GM19328 (cell line): ENCODE results near the gene PDGFRB.

ENCODE experiments used
- ATAC-seq: cut with Tn5 transposase; IDR thresholded peaks from one replicate; pipeline ENCODE4 v1.9.1; 2021; ENCODE audit warnings: mild to moderate bottlenecking, moderate library complexity; ENCODE audit not compliant: unreplicated experiment

PDGFRB gene

GRCh38 chr5:150147670-150148069 is 8.0 kb downstream of the PDGFRB start:
- no peak for ATAC-seq

- ATAC-seq, result no peak
Measured at GRCh38 chr5:150146862-150147601, 8.6 kb downstream of the PDGFRB start.

- no peak for ATAC-seq
Measured at GRCh38 chr5:150146235-150146634, 9.4 kb downstream of the PDGFRB start.

GRCh38 chr5:150144879-150145278 is 10.8 kb downstream of the PDGFRB start:
- ATAC-seq, result no peak

- ATAC-seq, result no peak
Measured at GRCh38 chr5:150144246-150144801, 11.3 kb downstream of the PDGFRB start.

GRCh38 chr5:150143350-150144245 is 12.0 kb downstream of the PDGFRB start:
- no peak for ATAC-seq

GRCh38 chr5:150142959-150143349 is 12.7 kb downstream of the PDGFRB start:
- ATAC-seq, result no peak

GRCh38 chr5:150142185-150142958 is 13.3 kb downstream of the PDGFRB start:
- ATAC-seq, result no peak

GRCh38 chr5:150141544-150142184 is 14.0 kb downstream of the PDGFRB start:
- ATAC-seq, result no peak

GRCh38 chr5:150140830-150141229 is 14.8 kb downstream of the PDGFRB start:
- no peak for ATAC-seq

- no peak for ATAC-seq
Measured at GRCh38 chr5:150139334-150139733, 16.3 kb downstream of the PDGFRB start.

- no peak for ATAC-seq
Measured at GRCh38 chr5:150138551-150139265, 16.9 kb downstream of the PDGFRB start.

GRCh38 chr5:150137997-150138396 is 17.6 kb downstream of the PDGFRB start:
- ATAC-seq, result no peak

- ATAC-seq, result no peak
Measured at GRCh38 chr5:150137168-150137957, 18.3 kb downstream of the PDGFRB start.

GRCh38 chr5:150136305-150137167 is 19.1 kb downstream of the PDGFRB start:
- ATAC-seq, result no peak

GRCh38 chr5:150135557-150136304 is 19.9 kb downstream of the PDGFRB start:
- no peak for ATAC-seq

GRCh38 chr5:150134198-150134588 is 21.5 kb downstream of the PDGFRB start:
- no peak for ATAC-seq
